OCI-LY1 (cell line): ENCODE results near the gene ACTL8.

Source experiments
- H2AFZ ChIP-seq: fragments of 200-600 bp; sonication (generic), shearing (Covaris generic); 2 replicates; pipeline ENCODE4 v1.6.0; 2014; ENCODE audit warnings: antibody characterized with exemption, mild to moderate bottlenecking, low read length
- H3F3A ChIP-seq: fragments of 200-600 bp; sonication (generic), shearing (Covaris generic); 2 replicates; pipeline ENCODE4 v1.6.0; 2014; ENCODE audit warnings: mild to moderate bottlenecking, antibody characterized with exemption, low read length, moderate library complexity; ENCODE audit not compliant: insufficient read depth
- H3K27ac ChIP-seq: fragments of 200-600 bp; sonication (generic); 2 replicates; pipeline ENCODE4 v1.5.1; 2014; ENCODE audit warnings: low read length, mixed run types, mild to moderate bottlenecking, low read depth; ENCODE audit not compliant: poor library complexity, severe bottlenecking
- H3K27me3 ChIP-seq: fragments of 200-600 bp; sonication (generic); 2 replicates; pipeline ENCODE4 v1.6.0; 2014; ENCODE audit warnings: antibody characterized with exemption, mild to moderate bottlenecking, low read length, moderate library complexity; ENCODE audit not compliant: insufficient read depth
- H3K36me3 ChIP-seq: fragments of 200-600 bp; sonication (generic); 2 replicates; pipeline ENCODE4 v1.6.1; 2014; ENCODE audit warnings: mild to moderate bottlenecking, antibody characterized with exemption, low read length, moderate library complexity, mixed read lengths; ENCODE audit not compliant: insufficient read depth
- H3K4me1 ChIP-seq: fragments of 200-600 bp; sonication (generic); 2 replicates; pipeline ENCODE4 v1.5.1; 2014; ENCODE audit warnings: mild to moderate bottlenecking, low read length, moderate library complexity; ENCODE audit not compliant: insufficient read depth, severe bottlenecking
- H3K4me2 ChIP-seq: fragments of 200-600 bp; sonication (generic), shearing (Covaris generic); 2 replicates; pipeline ENCODE4 v1.6.1; 2014; ENCODE audit warnings: low read length
- H3K4me3 ChIP-seq: fragments of 200-600 bp; sonication (generic); 2 replicates; pipeline ENCODE4 v1.5.1; 2014; ENCODE audit warnings: low read length, low read depth, mild to moderate bottlenecking, mixed read lengths; ENCODE audit not compliant: poor library complexity, severe bottlenecking
- H3K79me2 ChIP-seq: fragments of 200-600 bp; shearing (Covaris generic); 2 replicates; pipeline ENCODE4 v1.6.1; 2016; ENCODE audit warnings: mixed run types, low read length, mixed read lengths; ENCODE audit not compliant: insufficient read depth
- H3K9ac ChIP-seq: fragments of 200-600 bp; sonication (generic), shearing (Covaris generic); 2 replicates; pipeline ENCODE4 v1.6.1; 2014; ENCODE audit warnings: mild to moderate bottlenecking, low read length, mixed read lengths
- H3K9me2 ChIP-seq: fragments of 200-600 bp; sonication (generic), shearing (Covaris generic); 2 replicates; pipeline ENCODE4 v1.6.1; 2014; ENCODE audit warnings: low read depth, mild to moderate bottlenecking, low read length, mixed read lengths
- H3K9me3 ChIP-seq: fragments of 200-600 bp; shearing (Covaris generic); 2 replicates; pipeline ENCODE4 v1.6.1; 2014; ENCODE audit warnings: low read length, mixed read lengths
- H4K20me1 ChIP-seq: fragments of 200-600 bp; sonication (generic), shearing (Covaris generic); 2 replicates; pipeline ENCODE4 v1.6.0; 2016; ENCODE audit warnings: mild to moderate bottlenecking, low read length; ENCODE audit not compliant: insufficient read depth
- CTCF ChIP-seq: fragments of 200-600 bp; sonication (generic), shearing (Covaris generic); IDR thresholded peaks from 2 replicates; pipeline ENCODE4 v1.5.1; 2017; ENCODE audit warnings: mild to moderate bottlenecking, antibody characterized with exemption, low read length, moderate library complexity, mixed read lengths
- EZH2 ChIP-seq: fragments of 200-600 bp; sonication (generic), shearing (Covaris generic); IDR thresholded peaks from 2 replicates; pipeline ENCODE4 v1.8.0; 2017; ENCODE audit warnings: borderline replicate concordance, mixed run types, mild to moderate bottlenecking, antibody characterized with exemption, low read length, moderate library complexity, mixed read lengths

Gene ACTL8

DNA sequence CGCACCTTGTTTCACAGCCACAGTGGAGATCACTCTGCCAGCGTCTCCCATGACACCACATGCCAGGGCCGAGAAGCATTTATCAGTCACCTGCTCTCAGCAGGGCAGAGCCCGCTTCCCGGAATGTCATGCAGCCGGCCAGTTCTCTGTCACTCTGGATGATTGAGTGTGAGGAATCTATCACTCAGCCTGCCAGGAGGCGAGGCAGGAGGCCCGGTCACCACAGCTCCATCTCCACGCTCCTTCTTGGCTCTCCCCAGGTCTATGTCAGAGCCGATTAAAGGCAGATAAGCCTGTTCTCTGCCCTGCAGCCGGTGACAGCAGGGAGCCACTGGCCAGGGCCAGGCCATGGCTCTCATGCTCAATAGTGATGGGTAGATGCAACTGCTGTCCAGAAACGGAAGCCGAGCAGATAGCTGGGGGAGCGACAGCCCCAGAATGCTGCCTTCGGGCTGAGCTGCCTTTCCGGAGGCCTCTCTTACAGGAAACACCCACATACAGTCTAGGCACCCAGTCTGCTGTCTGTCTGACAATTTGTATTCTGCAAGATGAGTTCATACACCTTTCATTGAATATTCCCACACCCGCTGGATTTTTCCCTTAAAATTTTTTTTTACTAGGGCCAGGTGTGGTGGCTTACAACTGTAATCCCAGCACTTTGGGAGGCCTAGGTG is 64.1 kb downstream of the ACTL8 start:
- Histone ChIP-seq H3K36me3 (no peaks in the 10 kb centered on the region), H4K20me1 (no peaks in the 10 kb centered on the region), H3K27me3 (no peaks in the 10 kb centered on the region), H3K9ac (no peak overlapping the region), H3F3A (no peaks in the 10 kb centered on the region), H3K9me2 (no peaks in the 10 kb centered on the region), H3K79me2 (no peaks in the 10 kb centered on the region), H3K27ac (no peak overlapping the region), H3K4me2 (no peak overlapping the region), H3K4me3 (no peak overlapping the region), H3K9me3 (no peaks in the 10 kb centered on the region), H3K4me1 (no peaks in the 10 kb centered on the region), H2AFZ (no peak overlapping the region)
- no peak for TF ChIP-seq EZH2
- no peak for TF ChIP-seq CTCF

DNA sequence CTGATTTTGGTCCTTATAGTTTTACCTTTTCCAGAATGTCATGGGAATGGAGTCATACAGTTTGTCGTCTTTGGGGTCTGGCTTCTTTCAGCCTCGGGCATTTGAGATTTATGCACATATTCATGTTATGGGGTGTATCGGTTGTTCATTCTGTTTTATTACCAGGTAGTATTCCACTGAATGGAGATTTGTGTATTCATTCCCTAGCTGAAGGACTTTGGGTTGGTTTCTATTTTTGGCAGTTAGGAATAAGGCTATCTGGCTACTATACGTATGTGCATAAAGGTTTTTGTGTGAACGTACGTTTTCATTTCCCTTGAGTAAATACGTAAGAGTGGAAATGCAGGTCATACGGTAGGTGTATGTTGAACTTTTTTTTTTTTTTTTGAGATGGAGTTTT is 65.1 kb downstream of the ACTL8 start:
- Histone ChIP-seq H2AFZ (no peak overlapping the region), H3K4me1 (no peaks in the 10 kb centered on the region), H3K9ac (no peak overlapping the region), H3K9me3 (no peaks in the 10 kb centered on the region), H3K27me3 (no peaks in the 10 kb centered on the region), H3K9me2 (no peaks in the 10 kb centered on the region), H3F3A (no peaks in the 10 kb centered on the region), H3K79me2 (no peaks in the 10 kb centered on the region), H3K36me3 (no peaks in the 10 kb centered on the region), H3K27ac (no peak overlapping the region), H3K4me3 (no peak overlapping the region), H3K4me2 (no peak overlapping the region), H4K20me1 (no peaks in the 10 kb centered on the region)
- TF ChIP-seq EZH2, result no peak
- TF ChIP-seq CTCF, result no peak

- no peaks in the 10 kb centered on the region for H3F3A ChIP-seq
- no peak overlapping the region for H3K4me2 ChIP-seq
- no peaks in the 10 kb centered on the region for H3K36me3 ChIP-seq
- H3K9me2 ChIP-seq, result no peaks in the 10 kb centered on the region
- no peak overlapping the region for H2AFZ ChIP-seq
- H4K20me1 ChIP-seq, result no peaks in the 10 kb centered on the region
- H3K27ac ChIP-seq, result no peak overlapping the region
- H3K4me3 ChIP-seq, result no peak overlapping the region
- no peaks in the 10 kb centered on the region for H3K9me3 ChIP-seq
- TF ChIP-seq CTCF (no peak), EZH2 (no peak)
- H3K79me2 ChIP-seq, result no peaks in the 10 kb centered on the region
- H3K27me3 ChIP-seq, result no peaks in the 10 kb centered on the region
- no peak overlapping the region for H3K9ac ChIP-seq
- H3K4me1 ChIP-seq, result no peaks in the 10 kb centered on the region
Measured at GRCh38 chr1:17822741-17823426, 67.8 kb downstream of the ACTL8 start.
